Frontal cortex (tissue), 4 donors: ENCODE data around the gene STX12. TPM values are rescaled to one million over a fixed set of nuclear protein-coding genes. Genes with fewer than 3 reads are reported as not detected.
A peak's percentile ranks its signal among the peaks of the same experiment; 100 is the strongest.
"Not testable (repeated sequence)": the region's sequence is repeated elsewhere in the genome, so short reads cannot be mapped to it uniquely, and the experiment has no call there.

Source experiments
- DNase-seq, 2 donors: peaks; one replicate each; pipeline ENCODE4 v3.0.0; 2012; ENCODE audit warnings: low spot score in 2 of 2
- FAIRE-seq: peaks from 2 replicates; lab custom pipeline; 2012; peaks lifted over from hg19 to GRCh38; lab: Jason Lieb, UNC
- small RNA-seq: library from RNA; depleted of rRNA; stranded (forward); fragments of <200 nt; gene quantifications from one replicate; pipeline ENCODE3, GENCODE V24; 2014
- total RNA-seq: library from RNA; depleted of rRNA; stranded (reverse); fragments of >200 nt; gene quantifications from one replicate; pipeline ENCODE4 v1.2.3, GENCODE V29; 2014
- donor health status: control.
- donor health status: control.
- donor health status: control.

The STX12 gene
- total RNA-seq, 1 donor from 2014 or later = 175 TPM

DNA sequence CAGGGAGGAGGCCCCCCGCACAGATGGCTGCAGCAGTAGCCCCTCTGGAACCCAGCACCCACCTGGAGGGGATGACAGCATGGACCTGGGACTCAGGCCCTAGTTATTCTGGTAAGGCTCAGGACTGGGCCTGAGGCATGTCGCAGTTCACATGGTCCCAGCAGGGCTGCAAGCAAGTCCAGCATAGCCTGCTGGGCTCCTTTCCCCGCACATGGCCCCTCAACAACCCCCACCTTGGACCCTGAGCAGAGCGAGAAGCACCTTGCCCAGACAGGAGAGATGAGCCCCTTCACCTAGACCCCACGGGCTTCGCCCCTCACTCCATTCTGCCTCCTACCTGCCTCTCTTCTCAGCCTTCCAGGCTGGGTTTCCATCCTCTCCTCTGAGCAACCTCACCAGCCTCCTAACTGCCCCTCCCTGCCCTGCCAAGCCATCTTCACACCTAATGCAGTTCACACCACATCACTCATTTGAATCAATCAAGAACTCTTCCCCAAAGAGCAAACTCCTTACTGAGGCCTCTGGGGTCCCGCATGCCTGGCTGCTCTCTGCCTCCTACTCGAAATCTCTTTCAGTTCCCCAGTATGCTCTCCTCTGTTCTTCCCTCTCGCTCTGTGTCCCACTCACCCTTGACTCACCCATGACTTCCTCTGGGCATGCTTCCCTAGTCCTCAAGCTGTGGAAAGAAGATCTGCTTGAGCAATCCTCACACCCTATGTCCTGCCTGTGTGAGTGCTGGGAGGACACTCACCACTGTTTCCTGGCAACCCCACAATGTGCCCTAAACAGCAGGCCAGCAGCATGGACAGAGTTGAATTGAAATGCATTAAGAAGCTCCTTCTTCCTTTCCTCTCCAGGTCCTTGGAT lies 89.9 kb downstream of the STX12 start:
- DNase-seq (no peak), FAIRE-seq (no peak)

DNA sequence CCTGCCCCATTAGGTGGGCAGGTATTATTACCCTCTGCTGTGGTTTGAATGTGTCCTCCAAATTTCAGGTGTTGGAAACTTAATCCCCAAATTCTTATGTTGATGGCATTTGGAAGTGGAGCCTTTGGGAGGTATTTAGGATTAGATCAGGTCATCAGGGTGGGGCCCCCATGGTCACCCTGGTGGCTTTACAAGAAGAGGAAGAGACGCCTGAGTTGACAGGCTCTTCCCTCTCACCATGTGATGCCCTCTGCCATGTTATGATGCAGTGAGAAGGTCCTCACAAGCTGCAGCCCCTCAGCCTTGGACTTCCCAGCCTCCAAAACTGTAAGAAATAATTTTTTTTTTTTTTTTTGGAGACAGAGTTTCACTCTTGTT lies 90.5 kb downstream of the STX12 start:
- FAIRE-seq = no peak

GRCh38 chr1:27864264-27864895 lies 91.4 kb downstream of the STX12 start:
- DNase-seq = no peak
- FAIRE-seq = no peak

More for the DNA sequence above, 90.5 kb downstream of the STX12 start:
- no peak for DNase-seq

- no peak for DNase-seq
- FAIRE-seq = no peak
Measured at GRCh38 chr1:27865821-27866220, 92.8 kb downstream of the STX12 start.

DNA sequence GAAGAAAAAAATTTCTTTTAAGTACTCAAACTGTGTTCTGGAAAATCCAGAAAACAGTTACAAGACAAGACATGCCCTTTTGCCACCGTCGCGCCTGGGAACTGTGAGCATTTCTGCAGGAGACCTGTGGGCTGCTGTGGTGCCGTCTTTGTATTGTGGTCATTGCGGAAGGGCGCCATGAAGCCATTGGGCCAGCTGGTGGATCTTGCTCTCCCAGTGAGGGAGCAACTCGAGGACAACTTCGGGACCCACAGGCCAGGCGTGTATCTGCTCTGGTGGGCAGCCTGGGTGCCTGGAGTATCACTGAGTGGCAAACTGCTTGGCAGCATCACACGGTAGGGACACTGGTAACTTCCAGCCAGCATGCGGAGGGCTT lies 95.5 kb downstream of the STX12 start:
- no peak for FAIRE-seq
- DNase-seq = no peak

DNA sequence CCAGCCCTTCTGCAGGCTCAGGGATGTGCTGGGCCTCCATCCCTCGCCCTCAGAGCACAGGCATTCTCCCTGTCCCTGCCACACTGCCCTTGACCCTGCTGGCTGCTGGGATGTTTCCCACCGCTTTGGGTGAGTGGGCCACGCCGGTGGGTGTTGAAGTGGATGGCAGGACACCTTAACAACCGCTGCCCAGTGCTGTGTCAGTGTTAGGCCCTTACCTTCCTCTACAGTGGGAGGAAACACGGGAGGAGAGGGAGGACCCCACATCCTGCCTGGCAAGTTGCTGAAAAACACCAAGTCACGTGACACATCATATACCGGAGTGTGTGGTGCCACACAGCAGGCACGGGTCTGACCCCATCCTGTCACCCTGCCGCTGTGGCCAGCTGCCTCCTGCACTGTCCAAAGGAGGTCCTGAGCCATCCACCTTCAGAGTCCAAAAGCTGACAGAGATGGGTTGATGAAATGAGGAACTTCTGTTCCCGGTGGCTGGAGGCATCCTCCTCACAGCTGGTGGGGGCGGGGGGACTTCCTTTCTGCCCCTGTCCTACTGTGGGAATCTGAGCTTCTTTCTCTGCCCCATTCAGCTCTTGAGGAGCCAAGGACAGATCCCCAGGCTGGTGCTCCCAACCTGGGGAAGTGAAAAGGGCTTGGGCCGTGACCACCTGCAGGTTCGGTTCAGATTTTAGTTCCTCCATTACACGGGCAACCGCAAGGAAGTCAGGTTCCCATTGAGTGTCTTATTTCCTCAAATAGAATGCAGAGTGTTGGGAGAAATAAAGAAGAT lies 96.1 kb downstream of the STX12 start:
- DNase-seq = no peak
- FAIRE-seq = no peak

- DNase-seq (no peak), FAIRE-seq (no peak)
Measured at GRCh38 chr1:27869719-27870085, 96.7 kb downstream of the STX12 start.

DNA sequence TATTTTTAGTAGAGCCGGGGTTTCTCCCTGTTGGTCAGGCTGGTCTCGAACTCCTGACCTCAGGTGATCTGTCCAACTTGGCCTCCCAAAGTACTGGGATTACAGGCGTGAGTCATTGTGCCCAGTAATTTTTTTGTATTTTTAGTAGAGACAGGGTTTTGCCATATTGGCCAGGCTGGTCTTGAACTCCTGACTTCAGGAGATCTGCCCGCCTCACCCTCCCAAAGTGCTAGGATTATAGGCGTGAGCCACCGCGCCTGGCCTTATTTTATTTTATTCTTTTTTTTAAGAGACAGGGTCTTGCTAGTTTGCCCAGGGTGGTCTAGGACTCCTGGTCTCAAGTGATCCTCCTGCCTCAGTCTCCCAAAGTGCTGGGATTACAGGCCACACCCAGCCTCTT lies 98.1 kb downstream of the STX12 start:
- DNase-seq, FAIRE-seq: not testable (repeated sequence)

GRCh38 chr1:27872059-27872801 lies 99.2 kb downstream of the STX12 start, which contains the start of gene THEMIS2:
TSS of gene THEMIS2 (plus strand) at chr1:27872544. CDS start at chr1:27872572, 28 bp downstream.
- no peak for FAIRE-seq
- peak; percentile 79 to 87 for DNase-seq

DNA sequence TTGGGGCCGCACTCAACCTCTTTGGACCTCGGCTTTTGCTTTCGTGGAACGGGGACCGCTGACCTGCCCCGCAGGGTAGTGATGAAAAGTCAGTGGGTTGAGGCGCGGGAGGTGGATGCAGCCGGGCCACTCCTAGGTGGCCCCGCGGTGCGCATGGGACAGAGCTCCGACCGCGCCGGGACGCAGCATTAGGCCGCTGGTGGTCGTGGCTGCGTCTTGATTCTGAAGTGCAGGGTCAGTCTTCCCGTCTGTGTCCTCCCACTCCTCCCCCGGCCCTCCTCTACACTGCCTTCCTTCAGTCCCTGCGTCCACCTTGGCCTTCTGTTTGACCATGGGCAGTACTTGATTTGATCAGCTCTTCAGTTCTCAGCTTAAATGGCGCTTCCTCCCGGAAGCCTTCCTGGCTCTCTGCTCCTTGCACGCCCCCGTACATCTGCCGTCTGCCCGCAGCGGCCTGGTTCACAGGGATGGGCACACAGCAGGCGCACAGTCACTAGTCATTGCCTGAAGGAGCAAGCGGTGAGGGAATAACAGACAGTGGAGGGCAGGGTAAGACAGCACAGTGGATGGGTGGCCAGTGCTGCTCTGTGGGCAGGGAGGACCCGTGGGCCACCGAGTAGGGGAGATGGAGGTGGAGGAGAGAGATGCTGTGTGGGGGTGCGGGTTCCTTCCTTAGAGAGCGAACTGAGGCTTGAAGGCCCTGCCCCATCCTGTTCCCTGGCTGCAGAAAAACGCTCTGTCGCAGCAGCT lies 100.0 kb downstream of the STX12 start:
- no peak for FAIRE-seq
- peak in 1 of 2 donors; percentile 44 for DNase-seq

GRCh38 chr1:27873671-27874384 lies 100.8 kb downstream of the STX12 start:
- no peak for DNase-seq
- no peak for FAIRE-seq

Small RNA genes within 50 kb of the gene (small RNA-seq; reads per million reads assigned to genes)
- not detected for gene AL020997.2
- not detected for gene RNU6-1245P
- gene SCARNA1 = 42.2 reads per million, percentile 97 among the genes with 10 or more reads in this experiment

Other genes starting within 250 kb of the STX12 start
- gene AHDC1, start 169.1 kb upstream of the STX12 start, total RNA-seq = 10.6 TPM
- 0.41 TPM for gene FGR, start 138.0 kb upstream of the STX12 start, total RNA-seq
- gene IFI6, start 101.0 kb upstream of the STX12 start, total RNA-seq = 45.2 TPM
- gene FAM76A, start 47.3 kb upstream of the STX12 start, total RNA-seq = 20.0 TPM
- gene PPP1R8, start 57.6 kb downstream of the STX12 start, total RNA-seq = 80.7 TPM
- gene THEMIS2, start 99.3 kb downstream of the STX12 start, total RNA-seq = 3.7 TPM
- 86.8 TPM for gene RPA2, start 141.4 kb downstream of the STX12 start, total RNA-seq
- 0.82 TPM for gene SMPDL3B, start 161.8 kb downstream of the STX12 start, total RNA-seq
- 2.4 TPM for gene XKR8, start 186.8 kb downstream of the STX12 start, total RNA-seq